Measurements from ENCODE around the gene PEAK1.

PEAK1 gene

GRCh38 chr15:77456746-77457145, 36.8 kb upstream of the PEAK1 start:
- Histone ChIP-seq H3K36me3 (ENCODE audit: control insufficient read depth in 1 of 2, insufficient read depth in 2 of 2, low read length in 2 of 2) (peaks cover 0 to 2% of the 10 kb centered on the region in 2 experiments), H4K91ac (ENCODE audit: low read depth, low read length) (no peak overlapping the region), H3K79me1 (ENCODE audit: low read length) (no peaks in the 10 kb centered on the region), H2BK120ac (ENCODE audit: insufficient read depth, low read length, poor library complexity) (no peak overlapping the region), H3K9me3 (ENCODE audit: insufficient read depth, low read depth, low read length) (no peaks in the 10 kb centered on the region), H3K14ac (ENCODE audit: low read length) (no peak overlapping the region), H3K23ac (ENCODE audit: low read length) (no peak overlapping the region), H3K9ac (ENCODE audit: low read length) (no peak overlapping the region), H3K79me2 (ENCODE audit: control insufficient read depth, insufficient read depth, low read length, poor library complexity) (no peaks in the 10 kb centered on the region), H2BK12ac (ENCODE audit: low read length) (no peak overlapping the region), H3K4me3 (ENCODE audit: low read depth, low read length) (no peak overlapping the region), H3K4me2 (ENCODE audit: low read length) (no peak overlapping the region), H3K27ac (ENCODE audit: low read depth, low read length) (no peak overlapping the region), H3K18ac (ENCODE audit: low read length) (no peak overlapping the region), H4K12ac (ENCODE audit: low read depth, low read length) (no peak overlapping the region), H2AK5ac (ENCODE audit: low read length) (no peak overlapping the region), H2BK5ac (ENCODE audit: low read depth, low read length, poor library complexity) (no peak overlapping the region), H2AFZ (ENCODE audit: insufficient read depth, low read length, poor library complexity) (no peak overlapping the region), H3K4ac (ENCODE audit: low read depth, low read length) (no peak overlapping the region), H3K27me3 (ENCODE audit: insufficient read depth, low read length) (no peaks in the 10 kb centered on the region), H3K4me1 (ENCODE audit: control insufficient read depth in 1 of 2, insufficient read depth in 2 of 2, low read length in 2 of 2) (peaks cover 0 to 2% of the 10 kb centered on the region in 2 experiments), H4K8ac (ENCODE audit: low read depth, low read length) (no peak overlapping the region)
- no peak for DNase-seq
- WGBS (ENCODE audit: extremely low coverage, insufficient coverage, insufficient read length): no CpG with 5 or more reads among the region's 1 CpG

DNA sequence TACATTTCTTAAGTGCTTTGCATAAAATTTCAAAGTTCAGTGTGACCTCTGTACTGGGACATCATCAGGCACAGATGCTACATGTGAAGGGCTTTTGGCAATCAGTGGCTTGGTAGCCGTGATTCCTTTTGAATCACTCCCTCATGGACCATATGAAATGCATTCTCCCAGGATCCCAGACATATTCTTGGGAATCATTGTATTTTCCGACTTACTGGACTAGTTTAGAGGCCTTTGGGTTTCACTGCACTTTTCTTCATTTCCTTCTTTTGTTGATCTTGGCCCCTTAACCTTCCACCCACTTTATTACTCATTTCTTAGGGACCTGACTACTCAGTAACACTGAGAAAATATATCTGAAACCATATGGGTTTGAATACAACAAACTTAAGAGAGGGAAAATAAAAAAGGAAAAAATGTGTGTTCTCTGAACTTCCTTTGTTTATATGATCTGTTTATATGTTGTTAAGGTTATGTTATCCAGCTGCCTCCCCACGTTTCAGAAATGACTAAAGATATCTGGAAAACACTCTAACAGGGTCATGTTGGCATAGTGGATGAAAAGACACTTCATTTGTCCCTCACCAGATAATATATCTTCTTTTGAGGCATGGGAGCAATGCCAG, 35.9 kb upstream of the PEAK1 start:
- H3K4ac ChIP-seq (ENCODE audit: low read depth, low read length): no peak overlapping the region
- no peak overlapping the region for H3K4me3 ChIP-seq (ENCODE audit: low read depth, low read length)
- H3K14ac ChIP-seq (ENCODE audit: low read length): no peak overlapping the region
- H4K8ac ChIP-seq (ENCODE audit: low read depth, low read length): no peak overlapping the region
- H3K9ac ChIP-seq (ENCODE audit: low read length): no peak overlapping the region
- no peak overlapping the region for H3K23ac ChIP-seq (ENCODE audit: low read length)
- no peak overlapping the region for H4K91ac ChIP-seq (ENCODE audit: low read depth, low read length)
- H2BK5ac ChIP-seq (ENCODE audit: low read depth, low read length, poor library complexity): no peak overlapping the region
- H4K12ac ChIP-seq (ENCODE audit: low read depth, low read length): no peak overlapping the region
- no peaks in the 10 kb centered on the region for H3K9me3 ChIP-seq (ENCODE audit: insufficient read depth, low read depth, low read length)
- DNase-seq: peak in 1 of 2 donors; percentile 10
- no peak overlapping the region for H2BK120ac ChIP-seq (ENCODE audit: insufficient read depth, low read length, poor library complexity)
- no peaks in the 10 kb centered on the region for H3K79me2 ChIP-seq (ENCODE audit: control insufficient read depth, insufficient read depth, low read length, poor library complexity)
- no peak overlapping the region for H2AK5ac ChIP-seq (ENCODE audit: low read length)
- no peaks in the 10 kb centered on the region for H3K27me3 ChIP-seq (ENCODE audit: insufficient read depth, low read length)
- no peak overlapping the region for H2AFZ ChIP-seq (ENCODE audit: insufficient read depth, low read length, poor library complexity)
- H3K4me1 ChIP-seq (ENCODE audit: control insufficient read depth in 1 of 2, insufficient read depth in 2 of 2, low read length in 2 of 2): no peaks in the 10 kb centered on the region
- H3K18ac ChIP-seq (ENCODE audit: low read length): no peak overlapping the region
- H3K36me3 ChIP-seq (ENCODE audit: control insufficient read depth in 1 of 2, insufficient read depth in 2 of 2, low read length in 2 of 2): peaks cover 0 to 2% of the 10 kb centered on the region in 2 experiments
- no peak overlapping the region for H2BK12ac ChIP-seq (ENCODE audit: low read length)
- no peak overlapping the region for H3K4me2 ChIP-seq (ENCODE audit: low read length)
- no peak overlapping the region for H3K27ac ChIP-seq (ENCODE audit: low read depth, low read length)
- no peaks in the 10 kb centered on the region for H3K79me1 ChIP-seq (ENCODE audit: low read length)
- WGBS (ENCODE audit: extremely low coverage, insufficient coverage, insufficient read length): no CpG with 5 or more reads among the region's 3 CpGs

DNA sequence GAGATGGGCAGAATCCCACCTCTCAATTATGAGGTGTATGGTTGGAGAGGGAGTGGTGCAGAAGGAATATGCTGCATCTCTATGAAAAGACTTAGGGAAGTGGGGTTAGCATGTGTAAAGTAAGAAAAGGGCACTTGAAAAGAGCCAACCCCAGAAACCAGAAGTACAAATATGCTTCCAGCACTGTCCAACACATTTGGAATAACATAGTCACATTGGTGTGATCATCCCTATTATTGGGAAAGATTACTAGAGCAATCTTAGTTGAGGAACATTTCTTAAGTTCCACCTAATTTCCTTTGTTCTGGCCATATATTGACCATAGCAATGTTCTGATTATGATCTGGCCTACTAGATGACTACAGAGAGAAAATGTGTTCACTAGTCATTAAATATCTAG, 35.0 kb upstream of the PEAK1 start:
- Histone ChIP-seq H3K4me3 (ENCODE audit: low read depth, low read length) (no peak overlapping the region), H2AK5ac (ENCODE audit: low read length) (no peak overlapping the region), H3K27me3 (ENCODE audit: insufficient read depth, low read length) (no peaks in the 10 kb centered on the region), H2BK12ac (ENCODE audit: low read length) (no peak overlapping the region), H2AFZ (ENCODE audit: insufficient read depth, low read length, poor library complexity) (no peak overlapping the region), H2BK120ac (ENCODE audit: insufficient read depth, low read length, poor library complexity) (no peak overlapping the region), H3K23ac (ENCODE audit: low read length) (no peak overlapping the region), H4K12ac (ENCODE audit: low read depth, low read length) (no peak overlapping the region), H3K27ac (ENCODE audit: low read depth, low read length) (no peak overlapping the region), H3K9me3 (ENCODE audit: insufficient read depth, low read depth, low read length) (no peaks in the 10 kb centered on the region), H4K8ac (ENCODE audit: low read depth, low read length) (no peak overlapping the region), H3K4me2 (ENCODE audit: low read length) (no peak overlapping the region), H3K79me1 (ENCODE audit: low read length) (no peaks in the 10 kb centered on the region), H3K4ac (ENCODE audit: low read depth, low read length) (no peak overlapping the region), H3K36me3 (ENCODE audit: control insufficient read depth in 1 of 2, insufficient read depth in 2 of 2, low read length in 2 of 2) (peaks cover 0 to 2% of the 10 kb centered on the region in 2 experiments), H3K79me2 (ENCODE audit: control insufficient read depth, insufficient read depth, low read length, poor library complexity) (no peaks in the 10 kb centered on the region), H3K4me1 (ENCODE audit: control insufficient read depth in 1 of 2, insufficient read depth in 2 of 2, low read length in 2 of 2) (no peaks in the 10 kb centered on the region), H3K18ac (ENCODE audit: low read length) (no peak overlapping the region), H4K91ac (ENCODE audit: low read depth, low read length) (no peak overlapping the region), H2BK5ac (ENCODE audit: low read depth, low read length, poor library complexity) (no peak overlapping the region), H3K9ac (ENCODE audit: low read length) (no peak overlapping the region), H3K14ac (ENCODE audit: low read length) (no peak overlapping the region)
- no peak for DNase-seq

DNA sequence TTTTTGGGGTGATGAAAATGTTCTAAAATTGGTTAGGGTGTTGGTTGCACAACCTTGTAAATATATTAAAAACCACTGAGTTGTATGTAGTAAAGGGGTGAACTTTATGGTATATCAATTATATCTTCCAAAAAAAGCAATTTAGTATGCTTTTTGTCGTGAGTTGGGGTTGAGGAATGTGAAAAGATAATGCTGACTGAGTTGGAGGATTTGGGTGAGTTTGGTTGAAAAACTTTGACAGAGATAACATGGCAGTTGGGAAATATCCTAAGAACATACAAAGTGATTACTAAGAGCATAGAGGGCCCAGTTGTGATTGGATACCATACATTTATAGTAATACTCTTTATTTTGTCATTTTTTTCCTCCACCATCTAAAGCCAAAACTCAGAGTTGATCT, 34.4 kb upstream of the PEAK1 start:
- no peak overlapping the region for H3K9ac ChIP-seq (ENCODE audit: low read length)
- H3K79me1 ChIP-seq (ENCODE audit: low read length): no peaks in the 10 kb centered on the region
- H4K8ac ChIP-seq (ENCODE audit: low read depth, low read length): no peak overlapping the region
- H4K12ac ChIP-seq (ENCODE audit: low read depth, low read length): no peak overlapping the region
- H3K4ac ChIP-seq (ENCODE audit: low read depth, low read length): no peak overlapping the region
- no peak overlapping the region for H3K18ac ChIP-seq (ENCODE audit: low read length)
- no peak overlapping the region for H3K27ac ChIP-seq (ENCODE audit: low read depth, low read length)
- no peak overlapping the region for H2BK5ac ChIP-seq (ENCODE audit: low read depth, low read length, poor library complexity)
- no peaks in the 10 kb centered on the region for H3K4me1 ChIP-seq (ENCODE audit: control insufficient read depth in 1 of 2, insufficient read depth in 2 of 2, low read length in 2 of 2)
- no peak overlapping the region for H2BK120ac ChIP-seq (ENCODE audit: insufficient read depth, low read length, poor library complexity)
- H3K4me2 ChIP-seq (ENCODE audit: low read length): no peak overlapping the region
- no peak overlapping the region for H3K23ac ChIP-seq (ENCODE audit: low read length)
- H4K91ac ChIP-seq (ENCODE audit: low read depth, low read length): no peak overlapping the region
- WGBS (ENCODE audit: extremely low coverage, insufficient coverage, insufficient read length): 100% methylated on average over 1 of the region's 1 CpG
- H2BK12ac ChIP-seq (ENCODE audit: low read length): no peak overlapping the region
- H3K9me3 ChIP-seq (ENCODE audit: insufficient read depth, low read depth, low read length): no peaks in the 10 kb centered on the region
- no peak overlapping the region for H2AFZ ChIP-seq (ENCODE audit: insufficient read depth, low read length, poor library complexity)
- H3K79me2 ChIP-seq (ENCODE audit: control insufficient read depth, insufficient read depth, low read length, poor library complexity): no peaks in the 10 kb centered on the region
- no peak overlapping the region for H3K14ac ChIP-seq (ENCODE audit: low read length)
- no peak overlapping the region for H3K4me3 ChIP-seq (ENCODE audit: low read depth, low read length)
- H3K27me3 ChIP-seq (ENCODE audit: insufficient read depth, low read length): no peaks in the 10 kb centered on the region
- DNase-seq: no peak
- H2AK5ac ChIP-seq (ENCODE audit: low read length): no peak overlapping the region
- H3K36me3 ChIP-seq (ENCODE audit: control insufficient read depth in 1 of 2, insufficient read depth in 2 of 2, low read length in 2 of 2): no peaks in the 10 kb centered on the region

All from trophoblast cell (in vitro differentiated cells and primary cell).